Vagina (tissue), 2 donors: ENCODE results near the gene SCN8A.

Source experiments
- CTCF ChIP-seq, 3 experiments: fragments of 450-650 bp in 2 of 3; fragments of 200-600 bp in 1 of 3; sonication (generic) in 1 of 3; IDR thresholded peaks; one replicate each; pipeline ENCODE4 v1.5.1; 2017 to 2019; ENCODE audit warnings: antibody characterized with exemption in 3 of 3, mild to moderate bottlenecking in 2 of 3, moderate library complexity in 2 of 3
- POLR2A ChIP-seq, 2 donors: fragments of 450-650 bp; IDR thresholded peaks; one replicate each; pipeline ENCODE4 v1.6.1; 2017; ENCODE audit warnings: antibody characterized with exemption in 2 of 2, mild to moderate bottlenecking in 2 of 2, moderate library complexity in 2 of 2
- POLR2AphosphoS5 ChIP-seq, 2 donors: sonication (generic); formaldehyde crosslinking; IDR thresholded peaks; one replicate each; pipeline ENCODE4 v1.9.0; 2017; ENCODE audit warnings: antibody characterized with exemption in 2 of 2, mild to moderate bottlenecking in 2 of 2, low read depth in 1 of 2; ENCODE audit not compliant: insufficient read depth in 1 of 2

- TF ChIP-seq POLR2A (IDR thresholded peaks at IDR 0.05) (no peak), CTCF (IDR thresholded peaks at IDR 0.05) (no peak), POLR2AphosphoS5 (IDR thresholded peaks at IDR 0.05; ENCODE audit: insufficient read depth in 1 of 2, low read depth in 1 of 2) (no peak)
Measured at GRCh38 chr12:51836827-51837173, 245.8 kb downstream of the SCN8A start.
